Ascending aorta (tissue), 2 donors: ENCODE results near the gene NOL4L. TPM values are rescaled to one million over a fixed set of nuclear protein-coding genes. Genes with fewer than 3 reads are reported as not detected.

Experiments
- DNase-seq, 2 donors: peaks; one replicate each; pipeline ENCODE4 v3.0.0-alpha.2; 2019; ENCODE audit warnings: low spot score in 2 of 2
- H3K27ac ChIP-seq, 2 donors: fragments of 200-600 bp; sonication (generic); one replicate each; pipeline ENCODE4 v1.5.1; 2016 to 2017; ENCODE audit warnings: mild to moderate bottlenecking in 1 of 2
- H3K27me3 ChIP-seq: fragments of 200-600 bp; sonication (generic); one replicate; pipeline ENCODE4 v1.5.1; 2017
- H3K36me3 ChIP-seq, 2 donors: fragments of 200-600 bp; sonication (generic); one replicate each; pipeline ENCODE4 v1.5.1; 2016
- H3K4me1 ChIP-seq, 2 donors: fragments of 200-600 bp; sonication (generic); one replicate each; pipeline ENCODE4 v1.5.1; 2016 to 2017; ENCODE audit warnings: mild to moderate bottlenecking in 1 of 2
- H3K4me3 ChIP-seq, 2 donors: fragments of 200-600 bp; sonication (generic); one replicate each; pipeline ENCODE4 v1.5.1; 2016 to 2017; ENCODE audit warnings: mild to moderate bottlenecking in 1 of 2
- H3K9me3 ChIP-seq, 2 donors: fragments of 200-600 bp; sonication (generic); one replicate each; pipeline ENCODE4 v1.5.1; 2016
- intact Hi-C: fragments of 100-400 bp; cut with DNase I; formaldehyde crosslinking; loops from one replicate; pipeline ENCODE4 v1.15.1; 2023
- total RNA-seq: library from RNA; depleted of rRNA; stranded (reverse); fragments of >200 nt; gene quantifications from one replicate; pipeline ENCODE4 v1.1.0, GENCODE V29; 2016
- TF ChIP-seq, protein P1 (sequence below), 3 experiments: fragments of 200-600 bp in 2 of 3; fragments of 450-650 bp in 1 of 3; sonication (generic) in 2 of 3; IDR thresholded peaks; one replicate each; pipeline ENCODE4 v1.5.1; 2016 to 2019; ENCODE audit warnings: antibody characterized with exemption in 3 of 3, mild to moderate bottlenecking in 1 of 3, moderate library complexity in 1 of 3

The NOL4L gene
- total RNA-seq, 1 donor from 2014 or later = 19.8 TPM

GRCh38 chr20:32526541-32526940 is 58.6 kb downstream of the NOL4L start:
- DNase-seq = no peak
- intact Hi-C loops = no loop called here

DNA sequence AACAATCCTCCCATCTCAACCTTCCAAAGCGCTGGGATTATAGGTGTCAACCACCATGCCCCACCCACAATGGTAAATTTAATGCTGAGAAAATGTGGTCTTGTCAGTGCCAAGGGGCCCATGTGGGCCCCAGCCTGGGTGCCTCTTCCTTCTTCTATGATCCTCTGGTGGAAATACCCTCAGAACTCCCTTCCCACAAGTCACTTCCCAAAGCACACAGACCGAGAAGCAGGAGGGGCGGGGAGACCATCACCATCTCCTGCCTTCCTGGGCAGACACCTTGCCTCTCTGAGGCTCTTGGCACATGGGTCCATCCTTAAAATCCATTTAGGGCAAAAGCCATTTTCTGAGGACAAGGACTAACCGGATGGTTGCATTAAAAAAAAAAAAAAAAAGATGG is 59.0 kb downstream of the NOL4L start:
- Histone ChIP-seq H3K36me3 (no peaks in the 10 kb centered on the region), H3K4me3 (no peak overlapping the region), H3K27ac (no peak overlapping the region), H3K9me3 (no peaks in the 10 kb centered on the region), H3K4me1 (no peaks in the 10 kb centered on the region), H3K27me3 (no peaks in the 10 kb centered on the region)
- TF ChIP-seq, protein P1, sequence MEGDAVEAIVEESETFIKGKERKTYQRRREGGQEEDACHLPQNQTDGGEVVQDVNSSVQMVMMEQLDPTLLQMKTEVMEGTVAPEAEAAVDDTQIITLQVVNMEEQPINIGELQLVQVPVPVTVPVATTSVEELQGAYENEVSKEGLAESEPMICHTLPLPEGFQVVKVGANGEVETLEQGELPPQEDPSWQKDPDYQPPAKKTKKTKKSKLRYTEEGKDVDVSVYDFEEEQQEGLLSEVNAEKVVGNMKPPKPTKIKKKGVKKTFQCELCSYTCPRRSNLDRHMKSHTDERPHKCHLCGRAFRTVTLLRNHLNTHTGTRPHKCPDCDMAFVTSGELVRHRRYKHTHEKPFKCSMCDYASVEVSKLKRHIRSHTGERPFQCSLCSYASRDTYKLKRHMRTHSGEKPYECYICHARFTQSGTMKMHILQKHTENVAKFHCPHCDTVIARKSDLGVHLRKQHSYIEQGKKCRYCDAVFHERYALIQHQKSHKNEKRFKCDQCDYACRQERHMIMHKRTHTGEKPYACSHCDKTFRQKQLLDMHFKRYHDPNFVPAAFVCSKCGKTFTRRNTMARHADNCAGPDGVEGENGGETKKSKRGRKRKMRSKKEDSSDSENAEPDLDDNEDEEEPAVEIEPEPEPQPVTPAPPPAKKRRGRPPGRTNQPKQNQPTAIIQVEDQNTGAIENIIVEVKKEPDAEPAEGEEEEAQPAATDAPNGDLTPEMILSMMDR (IDR thresholded peaks at IDR 0.05) = no peak
- intact Hi-C loops = no loop called here
- DNase-seq = no peak

More at GRCh38 chr20:32526541-32526940, 58.6 kb downstream of the NOL4L start:
- H3K9me3 ChIP-seq = no peaks in the 10 kb centered on the region
- no peak overlapping the region for H3K4me3 ChIP-seq
- no peaks in the 10 kb centered on the region for H3K27me3 ChIP-seq
- H3K4me1 ChIP-seq = no peaks in the 10 kb centered on the region
- TF ChIP-seq, protein P1 (IDR thresholded peaks at IDR 0.05) = no peak
- no peaks in the 10 kb centered on the region for H3K36me3 ChIP-seq
- H3K27ac ChIP-seq = no peak overlapping the region

DNA sequence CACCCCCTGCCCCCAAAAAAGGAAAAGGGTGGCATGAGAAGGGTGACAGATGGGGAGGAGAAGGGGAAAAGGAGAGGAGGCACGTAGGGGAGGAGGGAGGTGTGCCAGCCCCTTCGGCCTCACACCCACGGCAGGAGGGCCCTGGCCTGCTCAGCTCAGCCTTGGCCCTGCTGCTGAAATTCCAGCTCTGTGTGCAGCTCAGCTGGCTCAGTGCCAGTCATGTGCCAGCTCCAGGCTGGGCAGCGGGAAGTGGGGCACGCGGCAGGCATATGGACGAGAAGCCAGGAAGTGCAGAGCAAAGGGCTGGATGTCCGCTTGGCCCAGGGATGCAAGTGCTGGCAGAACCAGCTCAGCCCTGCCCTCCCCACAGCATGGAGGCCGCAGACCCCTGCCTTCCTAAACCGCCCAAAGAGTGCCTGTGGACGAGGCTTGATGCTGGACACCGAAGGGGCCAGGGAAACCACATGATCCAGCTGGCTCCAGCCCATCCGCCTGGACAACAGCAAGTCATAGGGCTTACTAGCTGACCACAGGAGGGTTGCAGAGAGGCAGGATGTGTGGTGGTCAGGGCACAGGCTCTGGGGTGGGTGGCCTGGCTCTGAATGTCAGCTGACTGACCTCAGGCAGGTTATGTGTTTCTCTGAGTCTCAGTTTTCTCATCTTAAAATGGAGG is 60.2 kb downstream of the NOL4L start:
- Histone ChIP-seq H3K36me3 (no peaks in the 10 kb centered on the region), H3K27me3 (no peaks in the 10 kb centered on the region), H3K4me3 (no peak overlapping the region), H3K27ac (no peak overlapping the region), H3K4me1 (no peaks in the 10 kb centered on the region), H3K9me3 (no peaks in the 10 kb centered on the region)
- TF ChIP-seq, protein P1 (IDR thresholded peaks at IDR 0.05) = no peak
- intact Hi-C loops = loop anchor here (5.0 kb wide), 1 partner anchor 252 kb away; no protein-coding TSS in a partner anchor
- peak in 1 of 2 donors; percentile 83 for DNase-seq

- Histone ChIP-seq H3K27ac (no peak overlapping the region), H3K4me3 (no peak overlapping the region), H3K9me3 (no peaks in the 10 kb centered on the region), H3K36me3 (no peaks in the 10 kb centered on the region), H3K27me3 (no peaks in the 10 kb centered on the region), H3K4me1 (no peaks in the 10 kb centered on the region)
- intact Hi-C loops = loop anchor here (5.0 kb wide), 1 partner anchor 254 kb away; no protein-coding TSS in a partner anchor
- DNase-seq = no peak
- TF ChIP-seq, protein P1 (IDR thresholded peaks at IDR 0.05) = no peak
These were observed 61.4 kb downstream of the NOL4L start for GRCh38 chr20:32523613-32524213.

DNA sequence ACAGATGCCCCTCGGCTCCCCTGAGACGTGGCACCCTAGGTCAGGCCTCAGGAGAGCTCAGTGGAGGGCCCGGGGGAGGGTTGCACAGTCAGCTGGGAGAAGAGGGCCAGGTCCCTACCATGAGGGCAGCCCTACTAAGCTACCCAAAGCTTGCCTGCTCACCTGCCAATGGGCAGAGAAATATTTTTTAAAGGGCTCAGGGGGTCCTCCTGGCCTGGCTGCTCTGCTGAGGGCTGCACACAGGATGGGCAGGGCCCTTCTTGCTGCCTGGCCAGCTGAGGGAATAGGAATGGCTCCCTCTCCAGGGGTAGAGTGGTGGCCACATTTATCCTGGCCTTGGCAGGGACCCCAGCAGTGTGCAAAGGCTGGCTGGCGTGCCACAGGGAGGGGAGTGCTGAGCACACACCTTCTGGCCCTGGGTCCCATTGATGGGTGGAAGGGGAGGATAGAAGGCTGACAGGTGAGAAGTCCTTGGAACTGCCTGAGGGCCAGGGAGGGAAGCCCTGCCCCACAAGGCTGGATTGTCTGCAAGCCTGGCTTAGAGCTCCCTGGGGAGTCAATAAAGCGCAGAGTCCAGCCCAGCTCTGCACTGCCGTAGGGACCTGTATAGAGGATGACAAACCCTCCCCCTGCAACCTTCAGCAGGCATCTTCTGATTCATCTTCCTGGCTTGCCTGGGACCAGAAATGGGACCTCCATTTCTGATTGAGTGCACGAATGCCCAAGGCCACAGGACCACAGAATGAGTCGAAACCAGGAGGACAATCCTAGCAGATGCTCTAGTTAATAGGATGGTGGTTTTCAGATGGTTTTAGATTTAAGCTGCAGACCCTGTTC is 62.1 kb downstream of the NOL4L start:
- DNase-seq = no peak
- Histone ChIP-seq H3K27me3 (no peaks in the 10 kb centered on the region), H3K4me1 (no peaks in the 10 kb centered on the region), H3K9me3 (no peaks in the 10 kb centered on the region), H3K36me3 (no peaks in the 10 kb centered on the region), H3K27ac (no peak overlapping the region), H3K4me3 (no peak overlapping the region)
- TF ChIP-seq, protein P1 (IDR thresholded peaks at IDR 0.05) = no peak
- intact Hi-C loops = loop anchor here (5.0 kb wide), 1 partner anchor 254 kb away; no protein-coding TSS in a partner anchor
